Measurements from ENCODE around the gene L3MBTL1.
"Not testable (repeated sequence)": the region's sequence is repeated elsewhere in the genome, so short reads cannot be mapped to it uniquely, and the experiment has no call there.

The L3MBTL1 gene

GRCh38 chr20:43473381-43473704 lies 34.2 kb upstream of the L3MBTL1 start:
- TF ChIP-seq, protein P1, sequence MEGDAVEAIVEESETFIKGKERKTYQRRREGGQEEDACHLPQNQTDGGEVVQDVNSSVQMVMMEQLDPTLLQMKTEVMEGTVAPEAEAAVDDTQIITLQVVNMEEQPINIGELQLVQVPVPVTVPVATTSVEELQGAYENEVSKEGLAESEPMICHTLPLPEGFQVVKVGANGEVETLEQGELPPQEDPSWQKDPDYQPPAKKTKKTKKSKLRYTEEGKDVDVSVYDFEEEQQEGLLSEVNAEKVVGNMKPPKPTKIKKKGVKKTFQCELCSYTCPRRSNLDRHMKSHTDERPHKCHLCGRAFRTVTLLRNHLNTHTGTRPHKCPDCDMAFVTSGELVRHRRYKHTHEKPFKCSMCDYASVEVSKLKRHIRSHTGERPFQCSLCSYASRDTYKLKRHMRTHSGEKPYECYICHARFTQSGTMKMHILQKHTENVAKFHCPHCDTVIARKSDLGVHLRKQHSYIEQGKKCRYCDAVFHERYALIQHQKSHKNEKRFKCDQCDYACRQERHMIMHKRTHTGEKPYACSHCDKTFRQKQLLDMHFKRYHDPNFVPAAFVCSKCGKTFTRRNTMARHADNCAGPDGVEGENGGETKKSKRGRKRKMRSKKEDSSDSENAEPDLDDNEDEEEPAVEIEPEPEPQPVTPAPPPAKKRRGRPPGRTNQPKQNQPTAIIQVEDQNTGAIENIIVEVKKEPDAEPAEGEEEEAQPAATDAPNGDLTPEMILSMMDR (IDR thresholded peaks at IDR 0.05; ENCODE audit: low read depth, low read length): no peak
- DNase-seq (ENCODE audit: extremely low read depth, low read depth): no peak

DNA sequence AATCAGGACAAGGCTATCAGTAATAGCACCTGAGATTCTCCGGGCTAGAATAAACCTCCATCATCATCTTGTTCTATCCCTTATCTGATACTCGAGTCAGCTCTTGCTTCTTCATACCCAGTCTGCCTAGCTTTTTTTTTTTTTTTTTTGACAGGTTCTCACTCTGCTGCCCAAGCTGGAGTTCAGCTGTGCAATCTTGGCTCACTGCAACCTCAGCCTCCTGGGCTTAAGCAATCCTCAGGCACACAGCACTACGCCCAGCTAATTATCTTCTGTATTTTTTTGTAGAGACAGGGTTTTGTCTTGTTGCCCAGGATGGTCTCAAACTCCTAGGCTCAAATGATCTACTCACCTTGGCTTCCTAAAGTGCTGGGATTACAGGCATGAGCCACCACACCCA lies 30.3 kb upstream of the L3MBTL1 start:
- TF ChIP-seq, protein P1 (IDR thresholded peaks at IDR 0.05; ENCODE audit: low read depth, low read length): no peak
- no peak for DNase-seq (ENCODE audit: extremely low read depth, low read depth)

DNA sequence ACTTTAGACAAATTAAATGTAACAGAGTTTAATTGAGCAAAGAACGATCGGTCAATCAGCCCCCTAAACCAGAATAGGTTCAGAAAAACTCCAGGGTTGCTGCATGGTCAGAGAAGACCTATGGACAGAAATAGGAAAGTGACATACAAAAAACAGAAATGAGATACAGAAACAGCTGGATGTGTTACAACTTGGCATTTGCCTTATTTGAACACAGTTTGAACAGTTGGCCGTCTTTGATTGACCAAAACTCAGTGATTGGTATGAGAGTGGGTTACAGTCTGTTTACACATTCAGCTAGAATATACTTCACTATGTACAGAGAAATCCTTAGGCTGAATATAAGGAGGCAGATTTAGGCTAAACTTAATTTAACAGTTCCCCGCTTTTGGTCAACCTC lies 29.9 kb upstream of the L3MBTL1 start:
- TF ChIP-seq, protein P1 (IDR thresholded peaks at IDR 0.05; ENCODE audit: low read depth, low read length): no peak
- DNase-seq (ENCODE audit: extremely low read depth, low read depth): no peak

DNA sequence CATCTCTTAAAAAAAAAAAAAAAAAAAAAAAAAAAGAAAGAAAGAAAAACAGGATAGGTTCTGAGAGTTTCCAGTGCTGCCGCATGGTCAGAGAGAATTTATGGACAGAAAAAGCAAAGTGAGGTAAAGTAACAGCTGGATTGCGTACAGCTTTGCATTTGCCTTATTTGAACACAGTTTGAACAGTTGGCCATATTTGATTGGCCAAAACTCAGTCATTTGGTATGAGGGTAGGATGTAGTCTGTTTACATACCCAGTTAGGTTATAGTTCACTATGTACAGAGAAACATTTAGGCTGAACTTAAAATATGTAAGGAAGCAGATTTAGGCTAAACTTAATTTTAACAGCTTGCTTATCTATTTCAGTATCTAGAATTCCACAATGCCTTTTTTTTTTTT lies 17.5 kb upstream of the L3MBTL1 start:
- TF ChIP-seq, protein P1 (IDR thresholded peaks at IDR 0.05; ENCODE audit: low read depth, low read length): no peak

GRCh38 chr20:43492101-43492500 lies 15.4 kb upstream of the L3MBTL1 start:
- DNase-seq (ENCODE audit: extremely low read depth, low read depth): no peak
- TF ChIP-seq, protein P1 (IDR thresholded peaks at IDR 0.05; ENCODE audit: low read depth, low read length): no peak

More for the DNA sequence above, 17.5 kb upstream of the L3MBTL1 start:
- no peak for DNase-seq (ENCODE audit: extremely low read depth, low read depth)

DNA sequence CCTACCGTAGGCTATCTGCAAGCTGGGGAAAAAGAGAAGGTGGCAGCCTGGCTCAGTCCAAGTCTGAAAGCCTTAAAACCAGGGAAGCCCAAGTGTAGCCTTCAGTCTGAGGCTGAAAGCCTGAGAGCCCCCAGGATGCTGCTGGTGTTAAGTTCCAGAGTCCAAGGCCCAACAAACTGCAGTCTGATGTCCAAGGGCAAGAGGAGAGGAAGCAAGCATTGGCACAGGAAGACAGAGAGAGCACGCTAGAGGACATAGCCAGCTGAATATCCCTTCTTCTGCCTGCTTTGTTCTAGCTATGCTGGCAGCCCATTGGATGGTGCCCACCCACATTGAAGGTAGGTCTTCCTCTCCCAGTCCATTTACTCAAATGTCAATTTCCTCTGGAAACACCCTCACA lies 12.1 kb upstream of the L3MBTL1 start:
- TF ChIP-seq, protein P1 (IDR thresholded peaks at IDR 0.05; ENCODE audit: low read depth, low read length): no peak
- no peak for DNase-seq (ENCODE audit: extremely low read depth, low read depth)

- DNase-seq (ENCODE audit: extremely low read depth, low read depth): not testable (repeated sequence)
These were observed 5.5 kb upstream of the L3MBTL1 start for GRCh38 chr20:43502021-43502420.

- no peak for DNase-seq (ENCODE audit: extremely low read depth, low read depth)
- TF ChIP-seq, protein P1 (IDR thresholded peaks at IDR 0.05; ENCODE audit: low read depth, low read length): no peak
These were observed 1.3 kb upstream of the L3MBTL1 start for GRCh38 chr20:43506238-43506637.

All from AG09319 (cell line).